Femur (tissue), 1 donor: Measurements from ENCODE around the gene CCDC61.

Experiments
- DNase-seq: peaks from one replicate; pipeline ENCODE4 v3.0.0-alpha.2; 2017

CCDC61 gene

DNA sequence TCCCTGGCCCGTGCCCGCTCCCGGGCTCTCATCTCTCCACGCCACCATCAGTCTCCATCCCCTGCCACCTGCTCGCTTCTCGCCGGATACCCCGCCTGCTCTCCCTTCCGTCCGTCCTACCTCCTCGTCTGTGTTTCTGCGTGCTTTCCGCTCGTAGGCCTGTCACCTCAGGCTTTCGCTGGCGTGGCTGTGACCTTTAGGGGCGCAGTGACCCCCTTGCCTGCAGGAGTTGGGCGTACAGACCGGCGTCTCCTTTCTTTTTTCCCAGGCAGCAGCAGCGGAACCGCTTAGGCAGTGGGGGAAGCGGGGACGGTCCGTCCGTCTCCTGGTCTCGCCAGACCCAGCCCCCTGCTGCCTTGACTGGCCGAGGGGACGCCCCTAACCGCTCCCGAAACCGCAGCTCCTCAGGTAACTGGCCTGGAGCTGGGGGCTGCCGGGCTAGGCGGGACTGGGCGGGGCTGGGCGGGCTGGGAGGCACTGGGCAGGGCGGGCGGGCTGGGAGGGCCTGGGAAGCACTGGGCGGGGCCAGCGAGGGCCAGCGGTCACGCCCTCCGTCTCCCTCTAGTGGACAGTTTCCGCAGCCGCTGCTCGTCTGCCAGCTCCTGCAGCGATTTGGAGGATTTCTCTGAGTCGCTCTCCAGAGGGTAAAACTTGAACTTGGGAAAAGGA is 21.3 kb downstream of the CCDC61 start:
- peak; percentile 91 for DNase-seq

DNA sequence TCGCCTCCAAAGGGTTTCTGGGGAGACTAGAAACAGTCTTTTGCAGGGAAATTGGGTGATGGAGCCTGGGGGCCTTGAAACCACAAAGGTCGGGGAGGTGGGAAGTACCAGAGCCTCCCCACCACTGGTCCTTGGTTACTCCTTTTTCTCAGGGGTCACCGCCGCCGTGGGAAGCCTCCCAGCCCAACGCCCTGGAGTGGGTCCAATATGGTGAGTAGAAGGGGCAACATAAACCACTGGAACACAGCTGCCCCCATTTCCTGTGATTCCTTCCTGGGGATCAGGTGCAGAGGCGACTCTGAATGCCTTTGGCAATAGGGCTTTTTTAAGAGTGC is 21.8 kb downstream of the CCDC61 start:
- DNase-seq = no peak

DNA sequence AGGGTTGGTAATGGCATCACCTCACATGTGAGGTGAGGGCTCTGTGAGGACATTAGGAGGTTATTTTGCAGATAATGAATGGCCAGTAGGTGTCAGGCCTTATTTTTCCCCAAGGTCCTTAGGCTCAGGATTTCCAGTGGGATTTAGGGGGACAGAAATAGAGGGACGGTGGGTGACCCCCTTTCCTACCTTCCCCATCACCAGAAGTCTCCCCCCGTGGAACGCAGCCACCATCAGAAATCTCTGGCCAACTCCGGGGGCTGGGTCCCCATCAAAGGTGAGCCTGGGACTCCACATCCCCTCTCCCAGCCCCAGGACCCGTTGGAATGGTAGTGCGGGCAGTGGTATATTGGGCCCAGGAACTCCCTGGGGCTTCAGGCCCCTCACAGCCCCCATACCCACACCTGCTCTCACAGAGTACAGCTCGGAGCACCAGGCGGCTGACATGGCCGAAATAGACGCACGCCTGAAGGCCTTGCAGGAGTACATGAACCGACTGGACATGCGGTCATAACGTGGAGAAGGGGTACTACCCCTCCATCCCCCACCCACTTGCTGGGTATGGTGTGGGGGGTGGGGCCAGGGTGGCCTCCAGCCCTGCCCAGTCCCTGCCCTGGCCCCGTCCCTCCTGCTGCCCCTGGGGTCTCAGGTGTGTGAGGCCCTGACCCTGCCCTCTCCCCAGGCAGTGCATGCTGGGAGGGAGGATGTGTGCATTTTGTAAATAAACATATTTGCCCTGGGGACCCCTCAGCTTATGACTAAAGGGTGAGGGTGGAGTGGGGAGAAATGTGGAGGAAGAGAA is 22.8 kb downstream of the CCDC61 start:
- no peak for DNase-seq

DNA sequence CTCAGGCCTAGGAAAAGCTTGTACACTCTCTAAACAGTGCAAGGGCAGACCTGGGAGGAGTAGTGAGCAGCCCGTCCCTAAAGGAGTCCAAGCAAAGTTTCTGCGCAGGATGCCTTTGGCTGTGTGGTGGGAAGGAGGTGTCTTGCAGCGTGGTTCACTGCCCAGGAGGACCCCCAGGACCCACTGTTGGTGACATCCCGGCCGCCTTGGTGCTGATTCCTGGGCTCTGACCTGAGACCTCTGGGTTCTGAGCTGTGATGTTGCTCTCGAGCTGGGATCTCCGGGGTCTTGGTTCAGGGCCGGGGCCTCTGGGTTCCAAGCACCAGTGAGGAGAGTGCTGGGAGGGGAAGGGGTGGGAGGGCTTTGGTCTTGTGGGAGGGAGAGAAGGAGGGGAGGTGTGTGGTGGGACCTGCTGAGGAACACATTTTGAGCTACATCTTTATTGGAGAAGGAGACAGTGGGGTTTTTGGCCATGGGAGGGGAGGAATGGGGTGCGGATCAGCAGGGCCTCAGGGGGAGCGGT is 23.5 kb downstream of the CCDC61 start:
- no peak for DNase-seq

DNA sequence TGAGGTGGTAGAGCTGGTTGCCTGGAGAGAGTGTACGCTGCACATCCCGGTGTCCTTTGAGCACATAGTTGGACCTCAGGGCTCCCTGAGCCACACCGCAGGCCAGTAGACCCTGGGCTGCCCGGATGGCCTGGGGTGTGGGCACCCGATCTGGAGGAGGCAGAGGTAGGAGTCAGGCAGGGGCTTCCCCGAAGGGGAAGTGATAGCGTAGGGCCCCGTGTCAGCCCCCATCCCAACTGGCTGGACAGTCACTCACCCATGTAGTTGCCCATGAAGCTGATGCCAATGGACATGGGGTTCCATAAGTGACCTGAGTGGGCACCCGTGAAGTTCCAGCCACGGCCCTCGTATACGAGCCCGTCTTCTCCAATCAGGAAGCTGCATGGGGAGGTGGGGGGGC is 24.0 kb downstream of the CCDC61 start:
- DNase-seq = no peak

DNA sequence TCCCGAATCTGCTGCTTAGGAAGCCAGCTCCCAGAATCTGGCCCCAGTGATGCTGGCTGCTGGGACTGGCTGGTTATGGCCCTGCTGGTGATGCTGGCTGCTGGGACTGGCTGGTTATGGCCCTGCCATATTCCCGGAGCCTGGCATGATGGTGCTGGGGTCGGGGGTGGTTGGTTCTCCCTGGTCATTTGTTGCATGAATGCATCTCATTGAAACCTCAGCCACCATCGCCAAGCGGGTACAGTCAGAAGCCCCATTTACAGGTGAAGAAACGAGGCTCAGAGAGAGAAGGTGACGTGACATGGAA is 25.5 kb downstream of the CCDC61 start:
- no peak for DNase-seq

DNA sequence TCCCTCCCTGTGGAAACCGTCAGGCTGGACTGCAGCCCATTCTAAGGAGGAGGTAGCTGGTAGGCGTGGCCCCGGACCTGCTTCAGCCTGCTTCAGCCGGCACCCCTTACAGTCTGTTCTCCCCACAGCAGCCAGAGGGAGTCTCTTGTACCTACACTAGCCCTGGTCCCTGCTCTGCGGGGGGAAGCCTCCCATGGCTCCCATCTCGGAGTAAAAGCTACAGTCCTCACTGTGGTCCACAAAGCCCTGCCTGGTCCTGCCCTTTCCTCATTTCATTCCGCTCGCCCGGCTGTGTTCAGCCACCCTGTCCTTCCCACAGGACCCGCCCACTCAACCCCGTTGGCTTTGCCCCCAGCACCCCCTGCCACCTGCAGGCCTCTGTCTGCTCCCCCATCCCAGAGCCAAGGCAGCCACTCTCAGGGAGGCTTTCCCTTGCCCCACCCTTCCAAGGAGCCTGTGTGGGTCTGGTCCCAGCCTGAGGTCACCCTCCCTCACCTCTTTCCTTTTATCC is 26.3 kb downstream of the CCDC61 start:
- no peak for DNase-seq

DNA sequence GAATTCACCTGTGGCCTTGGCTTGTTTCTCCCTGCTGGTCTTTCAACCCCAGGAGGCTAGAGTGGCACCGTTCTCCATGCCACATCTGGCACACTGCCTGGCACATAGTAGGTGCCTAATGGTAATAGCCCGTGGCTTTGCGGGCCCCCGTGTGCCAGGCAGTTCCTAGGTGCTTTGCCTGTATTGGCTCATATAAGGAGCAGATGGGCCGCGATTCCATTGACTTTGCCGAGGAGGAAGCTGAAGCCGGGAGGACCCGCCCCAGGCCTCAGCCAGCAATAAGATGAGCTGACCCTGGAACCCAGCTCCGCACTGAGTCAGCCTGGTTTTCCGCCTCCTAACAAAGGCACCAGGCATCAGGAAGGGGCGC is 26.8 kb downstream of the CCDC61 start:
- no peak for DNase-seq

DNA sequence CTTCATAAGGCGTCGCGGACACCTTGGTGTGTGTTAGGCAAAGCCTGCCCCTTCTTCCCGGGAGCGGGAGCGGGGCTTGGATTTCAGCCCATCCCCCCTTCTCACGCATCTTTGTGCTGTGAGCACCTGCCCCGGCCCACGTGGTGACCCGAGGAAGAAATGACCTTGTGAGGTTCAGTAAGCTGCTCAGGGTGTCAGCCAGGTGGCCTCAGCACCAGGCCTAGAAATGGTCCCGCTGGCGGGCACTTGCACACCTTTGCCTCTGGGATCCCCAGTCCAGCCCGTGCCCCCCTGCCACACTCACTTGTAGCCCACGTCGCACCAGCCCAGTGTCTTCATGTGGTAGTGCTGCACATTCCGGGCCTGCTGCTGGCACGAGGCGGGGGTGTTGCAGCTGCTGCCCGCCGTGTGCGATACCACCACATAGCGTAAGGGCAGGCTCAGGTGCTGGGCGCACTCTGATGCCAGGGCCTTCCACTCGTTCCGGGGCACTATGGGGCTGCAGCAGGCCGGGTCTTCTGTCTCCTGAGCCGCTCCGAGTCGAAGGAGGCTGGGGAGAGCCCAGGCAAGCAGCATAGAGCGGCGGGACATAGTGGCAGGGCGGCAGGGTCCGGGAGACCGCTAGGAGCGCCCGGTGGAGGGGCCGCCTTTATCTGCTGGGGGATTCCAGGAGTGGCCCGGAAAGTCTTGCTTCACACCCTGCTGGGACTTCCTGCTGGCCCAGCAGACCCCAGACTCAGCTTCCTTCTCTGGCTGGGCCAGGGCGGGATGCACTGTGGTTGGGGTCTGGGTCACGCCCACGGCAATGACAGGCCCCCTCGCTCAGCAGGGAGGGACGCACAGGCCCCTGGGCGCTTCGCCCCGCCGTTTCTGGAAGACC is 27.4 kb downstream of the CCDC61 start, which contains the start of gene PGLYRP1:
TSS of gene PGLYRP1 (minus strand) at position 623 of the 880 bp plus-strand sequence. CDS start at position 591, 32 bp downstream.
- DNase-seq = no peak

DNA sequence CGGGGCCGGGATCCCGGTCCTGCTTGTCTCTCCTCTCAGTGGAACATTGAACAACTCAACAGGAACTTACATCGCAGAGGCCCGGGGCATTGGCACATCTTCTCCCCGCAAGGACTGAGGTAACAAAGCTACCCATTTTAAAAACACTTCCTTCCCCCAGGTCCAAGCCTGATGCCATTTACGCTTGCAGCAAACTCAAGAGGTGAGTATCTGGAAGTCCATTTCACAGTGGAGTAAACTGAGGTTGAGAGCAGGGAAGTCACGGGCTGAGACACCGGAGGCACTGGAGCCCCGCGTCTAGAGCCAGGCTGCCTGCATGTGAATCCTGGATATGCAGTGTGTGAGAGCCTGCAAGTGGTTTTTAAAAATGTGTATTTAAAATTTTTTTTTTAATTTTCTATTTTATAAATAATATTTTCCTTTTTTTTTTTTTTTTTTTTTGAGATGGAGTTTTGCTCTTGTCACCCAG is 28.1 kb downstream of the CCDC61 start:
- no peak for DNase-seq

DNA sequence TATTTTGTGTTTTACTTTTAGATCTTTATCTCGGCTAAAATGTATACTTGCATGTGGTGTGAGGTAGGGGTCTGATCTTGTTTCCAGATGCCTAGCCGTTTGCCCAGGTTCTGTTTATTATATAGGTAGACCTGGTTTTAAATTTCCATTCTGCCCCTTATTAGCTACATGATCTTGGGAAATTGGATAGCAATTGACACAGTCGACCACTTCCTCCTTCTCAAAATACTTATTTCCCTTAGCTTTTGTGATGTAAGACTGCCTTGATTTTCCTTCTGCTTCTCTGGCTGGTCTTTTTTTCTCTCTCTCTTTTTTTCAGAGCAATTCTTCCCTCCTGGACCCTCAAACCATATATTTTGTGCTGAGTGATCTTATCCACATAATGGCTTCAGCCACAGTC is 30.6 kb downstream of the CCDC61 start:
- DNase-seq = no peak

DNA sequence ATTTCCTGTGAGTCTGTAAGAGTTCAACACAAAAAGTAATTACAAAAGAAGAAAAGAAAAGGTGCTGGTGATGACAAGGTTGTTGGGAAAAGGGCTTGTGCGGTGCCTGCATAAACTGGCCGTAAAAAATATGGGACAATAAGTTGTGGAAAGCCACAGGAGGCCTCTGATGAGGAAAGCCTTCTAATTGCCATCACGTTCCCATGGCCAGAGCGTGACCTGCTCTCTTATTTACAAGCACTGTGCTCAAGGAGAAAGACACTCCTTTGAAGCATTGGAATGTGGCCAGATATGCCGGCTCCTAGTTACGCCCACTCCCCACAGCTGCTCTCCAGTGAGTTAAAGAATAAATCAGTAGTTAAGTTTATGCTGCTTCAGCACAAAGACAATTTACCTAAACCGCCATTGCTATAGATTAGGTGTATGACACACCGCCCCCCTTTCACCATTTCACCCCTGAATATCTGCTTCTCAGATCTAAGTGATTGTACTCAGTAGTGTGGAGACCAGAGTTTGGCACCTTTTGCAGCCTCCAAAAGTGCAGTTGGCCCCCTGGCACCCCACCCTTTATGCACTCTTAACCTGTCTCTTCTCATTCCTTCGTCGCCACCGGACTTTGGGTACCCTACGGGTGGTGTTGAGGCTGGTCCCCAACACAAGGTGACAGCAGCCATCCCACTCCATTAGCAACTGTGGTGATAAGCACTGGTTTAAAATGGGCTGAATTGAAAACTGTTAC is 35.7 kb downstream of the CCDC61 start:
- DNase-seq = no peak

DNA sequence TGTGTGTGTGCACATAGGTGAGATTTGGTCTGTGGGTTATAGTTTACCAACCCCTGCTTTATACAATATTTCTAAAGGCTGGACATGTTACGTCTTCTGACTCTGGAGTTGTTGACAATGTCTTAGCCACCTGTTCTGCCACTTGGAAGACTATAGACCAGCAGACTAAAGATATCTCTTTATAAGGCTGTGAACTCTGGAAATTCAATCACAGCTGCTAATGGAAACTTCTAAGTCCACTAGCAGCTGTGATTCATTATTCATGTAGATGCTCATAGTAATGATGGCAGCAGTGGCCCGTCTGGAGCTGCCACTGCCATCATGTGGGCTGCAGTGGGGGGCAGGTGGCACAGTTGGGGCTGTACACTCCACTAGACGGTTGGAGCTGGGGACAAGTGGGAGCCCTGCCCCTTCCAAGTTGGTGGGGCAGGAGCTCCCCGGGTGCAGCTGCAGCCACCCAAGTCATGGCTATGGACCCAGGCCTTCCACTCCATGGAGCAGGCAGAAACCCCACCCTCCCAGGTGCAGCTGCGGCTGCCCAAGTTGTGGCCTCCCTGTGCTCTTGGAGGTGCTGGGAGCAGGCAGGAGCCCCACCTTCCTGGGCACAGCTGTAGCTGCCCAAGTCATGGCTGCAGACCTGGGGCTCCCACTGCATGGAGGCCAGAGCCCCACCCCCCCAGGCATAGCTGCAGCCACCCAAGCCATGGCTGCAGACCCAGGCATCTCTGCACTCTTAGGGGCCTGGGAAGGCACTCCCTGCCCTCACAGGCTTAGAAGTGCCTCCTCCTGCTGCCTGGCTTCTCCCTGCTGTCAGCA is 36.7 kb downstream of the CCDC61 start:
- no peak for DNase-seq

DNA sequence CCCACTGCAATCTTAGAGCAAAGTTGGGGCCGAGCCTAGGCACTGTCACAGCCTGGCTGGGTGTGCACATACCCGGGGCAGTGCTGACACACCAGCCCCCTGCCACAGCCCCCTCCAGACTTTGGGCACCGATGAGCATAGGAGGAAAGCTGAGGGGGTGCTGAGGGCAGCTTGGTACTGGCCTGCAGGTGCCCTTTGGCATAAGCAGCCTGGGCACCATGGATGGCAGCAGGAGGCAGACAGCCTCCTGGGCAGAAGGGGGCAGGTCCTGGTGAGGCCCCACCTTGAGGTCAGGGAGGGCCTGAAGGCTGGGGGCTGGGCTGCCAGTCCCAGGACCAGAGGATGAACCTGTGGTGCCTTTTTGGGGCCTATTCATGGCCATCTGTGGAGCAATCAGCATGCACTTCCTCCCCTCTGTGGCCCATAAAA is 37.3 kb downstream of the CCDC61 start:
- no peak for DNase-seq

DNA sequence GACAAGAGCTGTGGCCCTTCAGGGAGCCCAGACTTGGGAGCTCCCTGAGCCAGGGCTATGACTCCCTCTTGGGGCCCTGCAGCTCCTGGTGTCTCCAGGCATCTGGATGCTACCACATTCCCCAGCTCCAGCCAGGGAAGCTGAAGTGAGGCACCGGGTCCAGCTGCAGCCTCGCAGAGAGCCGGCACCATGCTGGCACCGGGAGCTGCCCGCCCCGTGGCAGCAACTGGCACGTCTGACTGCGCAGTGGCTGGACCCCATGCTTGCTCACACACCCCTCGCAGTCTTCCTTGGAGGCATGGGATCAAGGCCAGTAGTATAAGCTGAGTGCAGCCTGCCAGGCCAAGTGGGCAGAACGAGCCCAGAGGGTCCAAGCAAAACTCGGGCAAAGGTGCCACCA is 38.1 kb downstream of the CCDC61 start:
- DNase-seq = no peak

DNA sequence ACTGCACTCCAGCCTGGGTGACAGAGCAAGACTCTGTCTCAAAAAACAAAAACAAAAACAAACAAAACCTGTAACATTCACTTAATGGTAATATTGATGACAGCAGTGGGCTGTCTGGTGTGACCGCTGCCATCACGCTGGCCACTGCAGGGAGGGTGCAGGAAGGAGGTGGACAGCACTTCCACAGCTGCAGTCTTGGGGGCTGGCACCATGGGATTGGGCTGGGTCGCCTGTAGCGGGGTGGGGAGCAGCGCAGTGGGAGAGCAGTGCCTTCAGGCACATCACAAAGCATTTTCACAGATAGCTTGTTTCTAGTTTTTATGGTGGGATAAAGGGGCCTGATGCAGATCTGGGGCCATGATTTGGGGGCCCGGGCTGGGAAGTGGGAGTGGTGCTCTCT is 40.3 kb downstream of the CCDC61 start:
- DNase-seq = no peak

DNA sequence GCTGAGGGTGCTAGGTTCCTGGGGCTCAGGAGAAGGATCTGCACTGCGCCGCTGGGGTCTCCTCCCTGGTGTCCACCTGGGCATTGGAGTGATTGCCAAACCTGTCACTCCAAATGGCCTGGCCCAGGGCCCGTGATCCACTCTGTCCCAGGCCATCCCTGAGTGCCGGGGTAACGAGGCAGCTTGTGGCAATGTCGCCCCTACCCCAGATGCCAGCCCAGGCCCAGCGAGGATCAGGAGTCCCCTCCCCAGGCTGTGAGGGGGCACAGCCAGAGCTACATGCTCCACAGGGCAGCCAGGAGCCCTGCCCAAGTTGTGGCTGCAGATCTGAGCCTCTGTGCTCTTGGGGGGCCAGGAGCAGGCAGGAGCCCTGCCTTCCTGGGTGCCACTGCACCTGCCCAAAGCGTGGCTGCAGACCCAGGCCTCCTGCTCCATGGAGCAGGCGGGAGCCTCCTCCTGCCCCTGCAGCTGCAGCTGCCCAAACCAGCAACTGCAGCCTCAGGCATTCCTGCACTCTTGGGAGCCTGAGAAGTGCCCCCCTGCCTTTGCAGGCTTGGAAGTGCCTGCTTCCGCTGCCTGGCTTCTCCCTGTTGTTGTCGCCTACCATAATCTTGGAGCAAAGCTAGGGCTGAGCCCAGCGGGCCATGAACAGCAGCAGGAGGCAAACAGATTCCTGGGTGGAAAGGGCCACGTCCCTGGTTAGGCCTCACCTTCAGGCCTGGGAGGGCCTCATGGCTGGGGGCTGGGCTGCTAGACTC is 40.9 kb downstream of the CCDC61 start:
- no peak for DNase-seq

DNA sequence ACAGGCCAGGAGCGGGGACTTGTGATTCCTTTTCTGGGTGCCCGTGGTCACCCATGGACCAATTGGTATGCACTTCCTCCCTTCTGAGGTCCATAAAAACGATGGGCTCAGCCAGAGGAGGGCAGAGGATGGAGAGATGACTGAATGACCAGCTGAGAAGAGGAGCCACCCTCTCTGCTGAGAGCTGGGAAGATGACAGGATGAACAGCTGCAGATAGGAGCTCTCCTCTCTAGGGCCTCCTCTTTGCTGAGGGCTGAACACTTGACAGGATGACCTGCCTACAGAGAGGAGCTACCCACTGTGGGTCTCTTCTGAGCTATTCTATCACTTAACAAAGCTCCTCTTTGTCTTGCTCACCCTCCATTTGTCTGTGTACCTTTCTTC is 41.5 kb downstream of the CCDC61 start:
- DNase-seq = no peak

DNA sequence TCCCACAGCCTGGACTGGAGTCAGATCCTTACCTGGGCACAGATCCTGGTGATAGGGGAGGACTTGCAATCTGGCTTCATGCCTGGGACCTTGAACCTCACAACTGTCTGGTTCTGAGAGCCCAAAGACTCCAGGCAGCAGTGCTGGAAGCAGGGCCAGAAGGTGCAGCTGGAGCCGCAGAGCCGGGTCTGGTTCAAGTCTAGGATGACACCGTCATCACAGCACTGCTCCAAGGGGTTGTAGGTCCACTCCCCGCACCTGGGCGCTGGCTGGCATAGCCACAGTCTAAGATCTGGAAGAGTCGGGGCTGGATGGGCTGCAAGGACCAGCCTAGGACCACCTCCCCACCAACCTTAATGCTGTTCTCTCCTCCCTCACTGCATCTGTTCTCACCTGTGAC is 44.9 kb downstream of the CCDC61 start:
- no peak for DNase-seq

DNA sequence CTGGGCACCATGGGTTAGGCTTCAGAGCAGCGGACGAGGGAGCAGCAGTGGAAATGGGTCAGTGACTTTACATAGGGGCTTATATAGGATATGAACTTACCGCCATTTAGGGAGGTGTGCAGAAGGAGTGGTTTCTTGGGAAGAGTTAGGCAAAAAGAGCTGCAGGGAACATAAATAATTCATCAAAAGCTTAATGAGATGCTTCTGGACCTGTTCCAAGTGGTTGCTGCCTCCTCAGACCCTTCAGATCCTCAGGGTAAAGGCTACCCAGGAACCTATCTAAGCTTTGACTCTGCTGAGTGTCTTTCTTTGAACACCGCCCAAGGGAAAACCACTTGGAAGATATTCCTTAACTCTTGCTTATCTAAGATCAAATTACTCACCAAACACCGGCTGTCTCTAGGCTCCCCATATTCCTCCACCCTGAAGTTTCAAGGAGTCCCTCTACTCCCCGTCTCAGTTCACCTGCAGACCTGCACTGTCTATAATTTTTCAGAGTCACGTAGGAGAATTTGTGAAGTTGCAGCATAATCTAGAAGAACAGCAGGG is 45.8 kb downstream of the CCDC61 start, which contains the start of gene IGFL4:
TSS of gene IGFL4 (minus strand) at position 51 of the 549 bp plus-strand sequence. CDS start at position 11, 40 bp downstream.
- no peak for DNase-seq
